Daoy (cell line): ENCODE results near the gene HHAT. TPM values are rescaled to one million over a fixed set of nuclear protein-coding genes. Genes with fewer than 3 reads are reported as not detected.

Source experiments
- DNase-seq: peaks from one replicate; pipeline ENCODE4 v3.0.0-alpha.2; 2015; ENCODE audit warnings: low read depth
- total RNA-seq: library from RNA; depleted of rRNA; stranded (reverse); fragments of >200 nt; shearing (Covaris generic); gene quantifications from 2 replicates; pipeline ENCODE4 v1.2.3, GENCODE V29; 2014

HHAT gene
- total RNA-seq, 1 experiment from 2014 or later: 4.4 TPM

- no peak for DNase-seq
Observed at GRCh38 chr1:210683403-210684047, 354.8 kb downstream of the HHAT start.

- DNase-seq: no peak
Observed at GRCh38 chr1:210684466-210685294, 356.0 kb downstream of the HHAT start.

GRCh38 chr1:210685295-210685650, 356.6 kb downstream of the HHAT start:
- DNase-seq: no peak

- no peak for DNase-seq
Observed at GRCh38 chr1:210686841-210687240, 358.1 kb downstream of the HHAT start.

GRCh38 chr1:210687582-210688279, 359.0 kb downstream of the HHAT start:
- peak; percentile 75 for DNase-seq

GRCh38 chr1:210688512-210689234, 360.0 kb downstream of the HHAT start:
- no peak for DNase-seq

- no peak for DNase-seq
Observed at GRCh38 chr1:210689826-210690225, 361.1 kb downstream of the HHAT start.

GRCh38 chr1:210690236-210690635, 361.5 kb downstream of the HHAT start:
- DNase-seq: no peak

- DNase-seq: no peak
Observed at GRCh38 chr1:210691039-210691610, 362.4 kb downstream of the HHAT start.

- no peak for DNase-seq
Observed at GRCh38 chr1:210692796-210693195, 364.1 kb downstream of the HHAT start.

- peak; percentile 14 for DNase-seq
Observed at GRCh38 chr1:210695026-210695425, 366.3 kb downstream of the HHAT start.

- DNase-seq: no peak
Observed at GRCh38 chr1:210696709-210697108, 368.0 kb downstream of the HHAT start.

- no peak for DNase-seq
Observed at GRCh38 chr1:210697185-210697584, 368.5 kb downstream of the HHAT start.

- no peak for DNase-seq
Observed at GRCh38 chr1:210698661-210699060, 370.0 kb downstream of the HHAT start.

- DNase-seq: no peak
Observed at GRCh38 chr1:210700083-210700482, 371.4 kb downstream of the HHAT start.

- DNase-seq: no peak
Observed at GRCh38 chr1:210700511-210700910, 371.8 kb downstream of the HHAT start.

GRCh38 chr1:210702506-210702905, 373.8 kb downstream of the HHAT start:
- no peak for DNase-seq

- DNase-seq: no peak
Observed at GRCh38 chr1:210703593-210703992, 374.9 kb downstream of the HHAT start.

GRCh38 chr1:210705086-210705485, 376.4 kb downstream of the HHAT start:
- no peak for DNase-seq

GRCh38 chr1:210706246-210706645, 377.5 kb downstream of the HHAT start:
- DNase-seq: no peak
